IPS-18c (cell line): ENCODE data around the gene RNF31.

Experiments
- H3K4me3 ChIP-seq: 2 replicates; pipeline ENCODE4 v1.7.0; 2013; ENCODE audit warnings: low read depth, mild to moderate bottlenecking, low read length, moderate library complexity; ENCODE audit not compliant: insufficient read depth
- H3K9me3 ChIP-seq: one replicate; pipeline ENCODE4 v1.6.1; 2013; ENCODE audit warnings: mild to moderate bottlenecking, low read length, moderate library complexity; ENCODE audit not compliant: control insufficient read depth, insufficient read depth

The RNF31 gene

DNA sequence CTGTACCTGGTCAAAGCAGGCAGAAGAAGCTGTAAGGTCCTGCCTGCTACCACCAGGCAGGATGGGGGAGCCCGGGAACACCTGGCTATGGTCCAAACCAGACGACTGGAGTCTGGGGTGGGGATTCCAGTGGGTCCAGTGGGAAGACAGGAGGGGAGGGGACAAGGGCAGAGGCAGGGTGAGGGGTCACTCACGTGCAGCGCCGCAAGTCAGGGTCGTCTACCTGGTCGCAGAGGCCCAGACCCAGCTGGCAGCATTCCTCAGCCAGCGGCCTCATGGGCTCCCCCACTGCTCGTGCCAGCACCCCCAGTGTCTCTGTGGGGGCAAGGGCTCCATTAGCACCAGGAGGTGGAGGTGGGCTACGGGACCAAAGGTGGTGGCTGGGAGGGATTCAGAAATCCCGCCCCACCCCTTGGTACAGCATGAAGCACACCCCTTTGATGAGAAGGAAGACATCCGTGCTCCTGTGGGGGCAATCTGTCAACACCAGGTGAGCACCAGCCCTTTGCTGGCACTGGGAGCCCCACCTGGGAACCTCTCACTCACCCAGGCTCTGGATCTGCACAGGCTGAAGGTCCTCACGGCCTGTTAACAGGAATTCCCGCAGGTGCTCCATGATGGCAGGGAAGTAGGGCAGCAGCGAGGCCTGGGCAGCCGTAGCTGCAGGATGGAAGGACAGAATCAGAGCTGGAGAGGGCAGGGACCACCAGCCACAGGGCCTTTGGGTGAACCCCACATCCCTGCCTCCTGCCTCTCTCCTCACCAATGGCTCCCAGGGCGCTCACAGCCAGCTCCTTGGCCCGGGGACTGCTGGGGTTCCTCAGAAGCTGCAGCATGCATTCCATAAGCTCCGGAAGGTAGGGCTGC lies 37.0 kb downstream of the RNF31 start:
- no peaks in the 10 kb centered on the region for H3K9me3 ChIP-seq
- H3K4me3 ChIP-seq = no peak overlapping the region

GRCh38 chr14:24185026-24185425 lies 37.7 kb downstream of the RNF31 start:
- H3K9me3 ChIP-seq = no peaks in the 10 kb centered on the region
- H3K4me3 ChIP-seq = no peak overlapping the region

DNA sequence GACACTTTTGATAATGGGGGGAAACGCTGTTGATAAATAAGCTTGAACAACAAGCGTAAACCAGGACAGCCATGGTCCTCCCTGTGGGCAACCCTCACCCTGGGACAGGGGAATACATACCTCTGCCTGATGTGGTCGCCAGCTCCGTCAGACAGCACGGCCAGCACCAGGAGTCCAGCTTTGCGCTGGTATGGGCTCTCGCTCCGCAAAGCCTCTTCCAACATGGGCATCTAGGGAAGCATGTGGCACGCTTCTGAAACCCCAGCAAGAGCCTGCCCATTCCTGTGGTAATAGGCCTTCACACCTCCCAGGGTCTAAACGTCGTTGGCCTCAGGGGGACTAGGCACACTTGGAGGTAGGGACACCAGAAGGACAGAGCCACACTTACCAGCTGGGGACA lies 38.4 kb downstream of the RNF31 start:
- Histone ChIP-seq H3K9me3 (no peaks in the 10 kb centered on the region), H3K4me3 (no peak overlapping the region)

DNA sequence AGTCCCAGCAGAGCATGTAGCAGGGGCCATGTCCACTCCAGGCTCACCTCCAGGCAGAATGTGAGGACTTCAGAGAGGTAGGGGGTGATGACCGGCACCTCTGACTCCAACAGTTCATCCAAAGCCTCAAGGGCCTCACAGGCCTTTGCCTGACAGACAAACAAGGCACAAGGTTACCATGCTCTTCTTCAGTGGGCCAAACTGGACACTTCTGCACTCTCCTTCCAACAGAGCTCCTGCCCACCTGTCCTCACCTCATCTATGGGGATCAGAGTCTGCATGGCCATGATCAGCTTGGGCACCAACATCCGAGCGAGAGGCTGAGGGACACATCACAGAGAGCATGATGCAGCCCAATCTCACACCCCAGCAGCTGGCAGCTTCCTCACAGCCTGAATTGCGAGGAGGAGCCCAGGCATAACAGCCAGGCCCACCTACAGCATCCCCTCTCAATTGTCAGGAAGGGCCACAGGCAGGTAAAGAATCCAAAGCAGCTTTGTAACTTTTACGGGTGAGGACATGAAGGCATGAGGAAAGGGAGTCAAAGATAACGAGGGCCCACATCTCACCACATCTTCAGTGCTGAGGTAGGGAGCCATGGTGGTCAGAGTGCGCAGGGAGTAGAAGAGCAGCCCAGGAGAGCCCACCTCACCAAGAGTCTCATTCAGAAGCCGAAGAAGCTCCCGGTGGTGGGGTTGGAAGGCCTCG lies 39.7 kb downstream of the RNF31 start:
- Histone ChIP-seq H3K9me3 (no peaks in the 10 kb centered on the region), H3K4me3 (no peak overlapping the region; the same call in 1 of the 2 replicates)

DNA sequence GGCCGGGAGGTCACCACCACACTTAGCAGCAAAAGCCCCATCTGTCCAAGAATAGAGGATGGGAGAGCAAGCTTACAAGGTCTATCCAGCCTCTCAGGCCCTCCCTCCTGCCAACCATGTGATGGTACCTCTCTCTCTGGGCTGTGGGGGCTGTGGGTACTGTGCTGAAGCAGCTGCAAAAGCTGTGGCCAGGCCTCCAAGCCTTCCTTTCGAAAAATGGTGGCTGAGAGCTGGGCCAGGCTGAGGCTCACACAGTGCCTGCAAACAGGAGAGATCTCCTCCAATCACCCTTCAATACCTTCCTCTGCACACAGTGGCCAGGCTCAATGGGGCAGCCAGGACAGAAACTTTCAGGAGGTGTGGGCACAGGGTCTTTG lies 40.2 kb downstream of the RNF31 start:
- H3K4me3 ChIP-seq = peak overlapping the region; percentile 92
- H3K9me3 ChIP-seq = no peaks in the 10 kb centered on the region

- Histone ChIP-seq H3K9me3 (no peaks in the 10 kb centered on the region), H3K4me3 (peak within 1 kb of the TSS; percentile 92)
Observed at GRCh38 chr14:24188251-24189058, 41.2 kb downstream of the RNF31 start, which contains the start of gene IPO4. TSS of gene IPO4 (minus strand) at chr14:24188816. CDS start at chr14:24188787, 29 bp downstream.

GRCh38 chr14:24189059-24189375 lies 41.7 kb downstream of the RNF31 start:
- H3K9me3 ChIP-seq = no peaks in the 10 kb centered on the region
- H3K4me3 ChIP-seq = no peak overlapping the region

DNA sequence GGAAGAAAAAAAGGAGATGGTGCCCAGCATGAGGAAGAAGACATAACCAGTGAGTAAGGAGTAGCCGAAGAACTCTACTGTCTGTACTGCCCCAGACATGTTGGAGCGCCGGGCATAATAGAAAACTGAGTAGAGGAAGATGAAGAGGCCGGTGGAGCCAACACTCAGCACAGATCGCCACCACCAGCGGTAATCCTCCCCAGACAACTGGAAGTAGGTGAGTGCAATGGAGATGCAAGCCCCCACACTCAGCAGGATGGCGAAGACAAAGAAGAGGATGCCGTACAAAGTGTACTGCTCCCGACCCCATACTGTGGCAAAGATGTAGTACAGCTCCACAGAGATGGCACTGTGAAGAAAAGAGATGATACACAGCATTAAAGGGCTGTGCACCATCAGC lies 42.2 kb downstream of the RNF31 start:
- Histone ChIP-seq H3K9me3 (no peaks in the 10 kb centered on the region), H3K4me3 (no peak overlapping the region)

DNA sequence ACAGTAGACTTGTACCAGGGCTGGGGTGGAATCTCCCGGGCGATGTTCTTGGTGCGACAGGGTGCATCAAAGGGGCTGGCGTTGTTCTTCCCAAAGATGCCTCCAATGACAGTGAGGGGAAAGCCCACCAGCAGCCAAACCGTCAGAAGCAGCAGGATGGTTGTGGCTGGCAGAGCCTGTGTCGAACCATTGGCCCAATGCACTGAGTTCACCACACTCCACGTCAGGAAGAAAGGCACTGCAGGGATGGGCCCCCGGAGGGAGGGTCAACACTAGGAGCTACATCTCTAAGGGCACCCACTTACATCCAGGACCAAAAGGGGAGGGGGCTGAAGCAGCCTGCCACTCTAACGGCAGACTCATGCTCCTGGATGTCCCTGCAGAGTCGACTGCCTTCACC lies 43.1 kb downstream of the RNF31 start:
- no peaks in the 10 kb centered on the region for H3K9me3 ChIP-seq
- H3K4me3 ChIP-seq = no peak overlapping the region

DNA sequence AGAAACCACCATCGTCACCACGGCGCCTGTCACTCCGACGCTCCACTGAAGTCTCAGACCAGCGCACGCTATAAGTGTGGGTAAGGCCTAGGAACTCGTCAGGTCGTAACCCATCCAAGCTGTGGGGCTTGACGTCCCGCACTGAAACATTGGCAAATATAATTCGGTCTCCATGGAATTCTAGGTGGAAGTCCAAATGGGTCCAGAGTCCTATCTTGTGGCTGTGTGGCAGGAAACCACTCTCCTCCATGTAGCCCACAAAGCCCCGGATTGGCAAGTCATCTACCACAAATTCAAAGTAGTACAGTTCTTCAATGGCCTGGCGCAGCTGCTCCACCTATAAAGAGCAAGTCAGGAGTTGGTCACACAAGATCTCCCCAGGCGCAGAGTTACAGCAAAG lies 45.6 kb downstream of the RNF31 start:
- no peaks in the 10 kb centered on the region for H3K9me3 ChIP-seq
- H3K4me3 ChIP-seq = no peak overlapping the region

DNA sequence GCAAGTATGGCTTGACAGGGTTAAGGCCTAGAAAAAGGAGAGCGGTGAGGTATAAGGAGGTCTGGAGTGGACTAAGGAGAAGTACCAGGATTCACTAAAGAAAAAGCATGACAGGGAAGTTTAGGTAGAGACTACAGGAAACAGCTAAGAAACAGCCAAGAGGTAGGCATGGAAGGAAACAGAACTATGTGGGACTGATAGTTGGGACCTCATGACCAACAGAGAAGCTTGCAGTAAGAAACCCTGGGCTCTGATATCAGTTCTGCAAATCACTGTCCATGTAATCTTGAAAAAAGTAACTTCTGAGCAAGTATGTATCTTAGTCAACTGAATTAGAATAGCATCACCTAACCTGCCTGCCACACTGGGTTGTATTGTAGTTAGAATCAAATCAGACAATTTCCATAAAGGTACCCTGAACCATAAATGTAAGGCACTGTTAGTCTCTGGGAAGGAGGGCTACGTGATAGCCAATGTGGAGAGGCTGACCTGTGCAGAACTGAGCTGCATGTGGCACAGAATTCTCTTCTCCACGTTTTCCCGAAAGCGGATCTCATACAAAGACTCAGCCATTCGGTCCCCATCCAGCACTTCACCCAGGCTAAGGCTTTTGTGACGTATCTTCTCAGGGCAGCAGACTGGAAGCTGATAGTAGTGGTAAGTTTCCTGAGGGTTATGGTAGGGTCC lies 47.0 kb downstream of the RNF31 start:
- Histone ChIP-seq H3K4me3 (peak overlapping the region; percentile 93), H3K9me3 (no peaks in the 10 kb centered on the region)

DNA sequence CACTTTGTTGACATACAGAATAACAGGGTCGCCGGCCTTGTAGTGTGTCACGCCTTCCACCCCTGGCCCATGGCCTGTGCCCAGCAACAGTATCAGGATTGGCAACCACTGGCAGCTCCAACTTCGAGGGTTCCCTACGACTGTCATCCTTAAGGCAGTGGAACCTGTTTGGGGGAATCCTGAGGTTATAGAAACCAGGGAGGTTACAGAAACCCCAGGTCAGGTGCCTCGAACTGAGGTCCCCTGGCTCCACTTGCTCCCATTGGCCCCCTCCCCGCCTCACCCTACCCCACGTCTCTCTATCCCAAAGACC lies 47.5 kb downstream of the RNF31 start:
- peak overlapping the region; percentile 93 for H3K4me3 ChIP-seq

GRCh38 chr14:24195186-24196070 lies 48.1 kb downstream of the RNF31 start, which contains the start of gene TM9SF1:
TSS of gene TM9SF1 (minus strand) at chr14:24195441. CDS start at chr14:24195019, 422 bp downstream.
- Histone ChIP-seq H3K4me3 (peak within 1 kb of the TSS; percentile 93), H3K9me3 (no peaks in the 10 kb centered on the region)

More for the DNA sequence above, 47.5 kb downstream of the RNF31 start:
- no peaks in the 10 kb centered on the region for H3K9me3 ChIP-seq

- no peaks in the 10 kb centered on the region for H3K9me3 ChIP-seq
- H3K4me3 ChIP-seq = peak overlapping the region; percentile 93
Observed at GRCh38 chr14:24196071-24197055, 49.1 kb downstream of the RNF31 start.

- H3K4me3 ChIP-seq = no peak overlapping the region
Observed at GRCh38 chr14:24197056-24197450, 49.8 kb downstream of the RNF31 start.

More at GRCh38 chr14:24197056-24197450, 49.8 kb downstream of the RNF31 start:
- H3K9me3 ChIP-seq = no peaks in the 10 kb centered on the region
